A549 (cell line): ENCODE results near the gene CC2D2A. TPM values are rescaled to one million over a fixed set of nuclear protein-coding genes. Genes with fewer than 3 reads are reported as not detected.

Source experiments
- ATAC-seq, 2 experiments: fragments of 200-7000 bp in 1 of 2; fragments of >200 bp in 1 of 2; cut with Nextera tagmentation in 1 of 2; cut with Tn5 transposase in 1 of 2; 3 replicates each; pipeline versions ENCODE4 v1.8.0 to v1.9.1; 2018 to 2020; ENCODE audit warnings: mild to moderate bottlenecking in 1 of 2, moderate library complexity in 1 of 2
- CTCF ChIA-PET: fragments of 300-600 bp; sonication (Branson Sonifier 250); formaldehyde crosslinking; extraction: SDS; loops from one replicate; lab custom pipeline; 2021; ENCODE audit warnings: antibody characterized with exemption, inconsistent platforms; lab: Yijun Ruan, JAX
- POLR2A ChIA-PET: fragments of 350-600 bp; formaldehyde crosslinking; extraction: SDS; loops from one replicate; lab custom pipeline; 2021; ENCODE audit warnings: antibody characterized with exemption, inconsistent platforms; lab: Yijun Ruan, JAX
- DNase-seq, 2 experiments: peaks; one replicate each; pipeline versions ENCODE4 v3.0.0 to v3.0.0-alpha.2; 2011 to 2016; ENCODE audit warnings: low read depth in 1 of 2, low spot score in 1 of 2
- FAIRE-seq: peaks from 2 replicates; lab custom pipeline; 2011; peaks lifted over from hg19 to GRCh38; lab: Jason Lieb, UNC
- H3K27ac ChIP-seq, 2 experiments: fragments of >200 bp; sonication (Bioruptor Twin); formaldehyde crosslinking; 3 replicates each; pipeline ENCODE4 v1.5.1; 2016 to 2017
- H3K4me1 ChIP-seq: fragments of >200 bp; sonication (Bioruptor Twin); formaldehyde crosslinking; 3 replicates; pipeline ENCODE4 v1.6.1; 2016
- H3K4me2 ChIP-seq: fragments of >200 bp; sonication (Bioruptor Twin); formaldehyde crosslinking; 3 replicates; pipeline ENCODE4 v1.6.1; 2016
- H3K4me3 ChIP-seq: fragments of >200 bp; sonication (Bioruptor Twin); formaldehyde crosslinking; 3 replicates; pipeline ENCODE4 v1.5.1; 2016
- H3K9me3 ChIP-seq: fragments of >200 bp; sonication (Bioruptor Twin); formaldehyde crosslinking; 3 replicates; pipeline ENCODE4 v1.6.1; 2016
- CHD2 ChIP-seq: fragments of 150-350 bp; IDR thresholded peaks from 2 replicates; pipeline ENCODE4 v1.6.1; 2014; ENCODE audit warnings: low read length; ENCODE audit not compliant: partially characterized antibody
- CTCF ChIP-seq: fragments of >200 bp; sonication (Bioruptor Twin); formaldehyde crosslinking; IDR thresholded peaks from 3 replicates; pipeline ENCODE4 v1.5.1; 2016
- EHF ChIP-seq: fragments of 250-450 bp; sonication (Bioruptor Pico); IDR thresholded peaks from 2 replicates; pipeline ENCODE4 v1.5.0; 2020; ENCODE audit warnings: mild to moderate bottlenecking
- FOXS1 ChIP-seq: fragments of 250-450 bp; sonication (Bioruptor Pico); IDR thresholded peaks from 2 replicates; pipeline ENCODE4 v1.5.0; 2020; ENCODE audit warnings: mild to moderate bottlenecking, moderate library complexity
- GATA3 ChIP-seq: IDR thresholded peaks from 2 replicates; pipeline ENCODE4 v1.6.1; 2012; ENCODE audit warnings: borderline replicate concordance
- HEYL ChIP-seq: fragments of 250-450 bp; sonication (Bioruptor Pico); IDR thresholded peaks from 2 replicates; pipeline ENCODE4 v1.8.0; 2021; ENCODE audit warnings: mild to moderate bottlenecking, moderate library complexity
- HOXB5 ChIP-seq: fragments of 250-450 bp; sonication (Bioruptor Pico); IDR thresholded peaks from 2 replicates; pipeline ENCODE4 v1.5.0; 2020; ENCODE audit warnings: mild to moderate bottlenecking, moderate library complexity
- JUNB ChIP-seq: fragments of >200 bp; sonication (Bioruptor Twin); formaldehyde crosslinking; IDR thresholded peaks from 2 replicates; pipeline ENCODE4 v1.6.1; 2016
- MAFK ChIP-seq: fragments of 450-650 bp; IDR thresholded peaks from 2 replicates; pipeline ENCODE4 v1.6.1; 2014; ENCODE audit not compliant: partially characterized antibody
- MAZ ChIP-seq: fragments of 150-350 bp; IDR thresholded peaks from 2 replicates; pipeline ENCODE4 v1.6.1; 2014; ENCODE audit warnings: antibody characterized with exemption, low read depth, low read length, borderline replicate concordance
- NR3C1 ChIP-seq: fragments of >200 bp; sonication (Bioruptor Twin); formaldehyde crosslinking; IDR thresholded peaks from 3 replicates; pipeline ENCODE4 v1.6.1; 2017
- POLR2AphosphoS2 ChIP-seq: conservative IDR thresholded peaks from 2 replicates; pipeline ENCODE4 v1.6.1; 2012; ENCODE audit warnings: low read length, improper control_type of control experiment, inconsistent platforms
- RARB ChIP-seq: fragments of 250-450 bp; sonication (Bioruptor Pico); IDR thresholded peaks from 2 replicates; pipeline ENCODE4 v1.8.0; 2021; ENCODE audit warnings: mild to moderate bottlenecking, moderate library complexity
- REST ChIP-seq: fragments of 200-600 bp; sonication (generic); IDR thresholded peaks from 2 replicates; pipeline ENCODE4 v1.6.1; 2016; ENCODE audit warnings: antibody characterized with exemption, mild to moderate bottlenecking, moderate library complexity
- RFX5 ChIP-seq: fragments of 450-650 bp; IDR thresholded peaks from 2 replicates; pipeline ENCODE4 v1.7.1; 2014; ENCODE audit warnings: antibody characterized with exemption, mild to moderate bottlenecking, moderate library complexity
- SREBF2 ChIP-seq: fragments of 450-650 bp; IDR thresholded peaks from 2 replicates; pipeline ENCODE4 v1.6.1; 2014; ENCODE audit warnings: mild to moderate bottlenecking, moderate library complexity
- TFCP2L1 ChIP-seq: fragments of 250-450 bp; sonication (Bioruptor Pico); IDR thresholded peaks from 2 replicates; pipeline ENCODE4 v1.5.0; 2021; ENCODE audit warnings: mild to moderate bottlenecking
- WGBS: methylation state at CpG from one replicate; pipeline ENCODE4 v1.1.6; 2017; ENCODE audit errors: missing lambda C conversion rate; 5-methylcytosine and 5-hydroxymethylcytosine counted together
- polyA plus RNA-seq, 4 experiments: library from polyadenylated mRNA; depleted of rRNA in 3 of 4; stranded (reverse); fragments of >200 nt; fragmentation: RNase III in 1 of 4; extraction: RNeasy Plus Mini Kit Qiagen cat#74134 plus additional on column Dnase treatment in 1 of 4; gene quantifications; 2 replicates in 3 of 4; 3 replicates in 1 of 4; pipeline ENCODE4 v1.2.3, GENCODE V29; 2011 to 2017
- TF ChIP-seq, protein P1 (sequence below): fragments of 250-450 bp; sonication (Bioruptor Pico); IDR thresholded peaks from 2 replicates; pipeline ENCODE4 v1.5.0; 2021; ENCODE audit warnings: mild to moderate bottlenecking, moderate library complexity, borderline replicate concordance
- TF ChIP-seq, protein P2 (sequence below): IDR thresholded peaks from 2 replicates; pipeline ENCODE4 v1.6.1; 2012; ENCODE audit warnings: low read depth, borderline replicate concordance
- TF ChIP-seq, protein P3 (sequence below): fragments of 150-350 bp; IDR thresholded peaks from 2 replicates; pipeline ENCODE4 v1.6.1; 2014; ENCODE audit warnings: low read depth, mild to moderate bottlenecking, low read length

CC2D2A gene
- polyA plus RNA-seq, 2 of the 4 experiments (the other 2 are of a cell fraction) = 10.7 to 18.8 TPM

DNA sequence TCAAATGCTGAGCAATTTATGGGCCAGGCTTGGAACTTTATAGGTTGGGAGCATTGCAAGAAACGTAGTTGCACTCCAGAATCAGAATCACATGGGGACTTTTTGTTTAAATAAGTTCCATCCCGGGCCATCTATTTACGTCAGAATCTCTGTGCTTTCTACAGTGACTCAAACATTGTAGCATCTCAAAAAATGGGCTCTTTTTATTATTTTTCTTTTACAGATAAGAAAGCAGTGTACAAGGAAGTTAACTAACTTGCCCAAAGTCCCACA, 10.2 kb downstream of the CC2D2A start (continued):
- no peak for TF ChIP-seq REST
- TF ChIP-seq CTCF = no peak

GRCh38 chr4:15481961-15482745, 12.5 kb downstream of the CC2D2A start:
- Histone ChIP-seq H3K4me2 (no peak overlapping the region), H3K4me3 (no peak overlapping the region), H3K27ac (no peak overlapping the region), H3K4me1 (peaks cover 10% of the 10 kb centered on the region), H3K9me3 (no peaks in the 10 kb centered on the region)
- ATAC-seq = no peak
- no peak for TF ChIP-seq JUNB
- TF ChIP-seq POLR2AphosphoS2 = no peak
- no peak for TF ChIP-seq CHD2
- no peak for TF ChIP-seq NR3C1
- no peak for TF ChIP-seq GATA3
- TF ChIP-seq TFCP2L1 (CRISPR knock-in tag) = no peak
- POLR2A ChIA-PET = no interaction called here
- no peak for FAIRE-seq
- DNase-seq = no peak
- CTCF ChIA-PET = interaction anchor here (1.5 kb wide), 1 partner anchor 13 kb away, joined by 3 read pairs; no protein-coding TSS in a partner anchor
- WGBS = 74% methylated on average over 2 of the region's 2 CpGs

- POLR2A ChIA-PET = no interaction called here
- ATAC-seq = no peak
- H3K4me3 ChIP-seq = no peak overlapping the region
- no peak for DNase-seq
- 87% methylated on average over 2 of the region's 2 CpGs for WGBS
- H3K4me2 ChIP-seq = no peak overlapping the region
- CTCF ChIA-PET = no interaction called here
- peaks cover 10% of the 10 kb centered on the region for H3K4me1 ChIP-seq
- no peaks in the 10 kb centered on the region for H3K9me3 ChIP-seq
- FAIRE-seq = no peak
- H3K27ac ChIP-seq = no peak overlapping the region
- TF ChIP-seq RFX5 = no peak
- TF ChIP-seq SREBF2 = no peak
- TF ChIP-seq EHF (CRISPR knock-in tag) = no peak
- no peak for TF ChIP-seq HEYL
These were observed 13.2 kb downstream of the CC2D2A start for GRCh38 chr4:15482842-15483241.

GRCh38 chr4:15488136-15488535, 18.5 kb downstream of the CC2D2A start:
- DNase-seq = no peak
- FAIRE-seq = no peak
- H3K4me3 ChIP-seq = no peak overlapping the region
- no peak for ATAC-seq
- no peaks in the 10 kb centered on the region for H3K9me3 ChIP-seq
- CTCF ChIA-PET = interaction anchor here (1.1 kb wide), 1 partner anchor 9 kb away, joined by 3 read pairs; no protein-coding TSS in a partner anchor
- H3K27ac ChIP-seq = no peak overlapping the region
- no peaks in the 10 kb centered on the region for H3K4me1 ChIP-seq
- H3K4me2 ChIP-seq = no peak overlapping the region
- POLR2A ChIA-PET = no interaction called here
- TF ChIP-seq HOXB5 = no peak
- TF ChIP-seq, protein P1, sequence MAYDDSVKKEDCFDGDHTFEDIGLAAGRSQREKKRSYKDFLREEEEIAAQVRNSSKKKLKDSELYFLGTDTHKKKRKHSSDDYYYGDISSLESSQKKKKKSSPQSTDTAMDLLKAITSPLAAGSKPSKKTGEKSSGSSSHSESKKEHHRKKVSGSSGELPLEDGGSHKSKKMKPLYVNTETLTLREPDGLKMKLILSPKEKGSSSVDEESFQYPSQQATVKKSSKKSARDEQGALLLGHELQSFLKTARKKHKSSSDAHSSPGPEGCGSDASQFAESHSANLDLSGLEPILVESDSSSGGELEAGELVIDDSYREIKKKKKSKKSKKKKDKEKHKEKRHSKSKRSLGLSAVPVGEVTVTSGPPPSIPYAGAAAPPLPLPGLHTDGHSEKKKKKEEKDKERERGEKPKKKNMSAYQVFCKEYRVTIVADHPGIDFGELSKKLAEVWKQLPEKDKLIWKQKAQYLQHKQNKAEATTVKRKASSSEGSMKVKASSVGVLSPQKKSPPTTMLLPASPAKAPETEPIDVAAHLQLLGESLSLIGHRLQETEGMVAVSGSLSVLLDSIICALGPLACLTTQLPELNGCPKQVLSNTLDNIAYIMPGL = no peak
- no peak for TF ChIP-seq MAFK
- TF ChIP-seq POLR2AphosphoS2 = no peak
- no peak for TF ChIP-seq FOXS1
- TF ChIP-seq, protein P2, sequence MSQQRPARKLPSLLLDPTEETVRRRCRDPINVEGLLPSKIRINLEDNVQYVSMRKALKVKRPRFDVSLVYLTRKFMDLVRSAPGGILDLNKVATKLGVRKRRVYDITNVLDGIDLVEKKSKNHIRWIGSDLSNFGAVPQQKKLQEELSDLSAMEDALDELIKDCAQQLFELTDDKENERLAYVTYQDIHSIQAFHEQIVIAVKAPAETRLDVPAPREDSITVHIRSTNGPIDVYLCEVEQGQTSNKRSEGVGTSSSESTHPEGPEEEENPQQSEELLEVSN = no peak
- TF ChIP-seq, protein P3, sequence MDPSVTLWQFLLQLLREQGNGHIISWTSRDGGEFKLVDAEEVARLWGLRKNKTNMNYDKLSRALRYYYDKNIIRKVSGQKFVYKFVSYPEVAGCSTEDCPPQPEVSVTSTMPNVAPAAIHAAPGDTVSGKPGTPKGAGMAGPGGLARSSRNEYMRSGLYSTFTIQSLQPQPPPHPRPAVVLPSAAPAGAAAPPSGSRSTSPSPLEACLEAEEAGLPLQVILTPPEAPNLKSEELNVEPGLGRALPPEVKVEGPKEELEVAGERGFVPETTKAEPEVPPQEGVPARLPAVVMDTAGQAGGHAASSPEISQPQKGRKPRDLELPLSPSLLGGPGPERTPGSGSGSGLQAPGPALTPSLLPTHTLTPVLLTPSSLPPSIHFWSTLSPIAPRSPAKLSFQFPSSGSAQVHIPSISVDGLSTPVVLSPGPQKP = no peak
- no peak for TF ChIP-seq SREBF2
- no peak for TF ChIP-seq TFCP2L1 (CRISPR knock-in tag)
- no peak for TF ChIP-seq HEYL
- no peak for TF ChIP-seq RARB (CRISPR knock-in tag)
- TF ChIP-seq MAZ = no peak
